Common myeloid progenitor, CD34-positive (primary cell): ENCODE data around the gene DBN1.

Experiments
- CTCF ChIA-PET: fragments of 350-600 bp; sonication (Branson Sonifier 250); formaldehyde crosslinking; loops from one replicate; lab custom pipeline; 2021; ENCODE audit warnings: antibody characterized with exemption; lab: Charles Lee
- POLR2A ChIA-PET: fragments of 350-600 bp; sonication (Branson Sonifier 250); formaldehyde crosslinking; loops from one replicate; lab custom pipeline; 2021; ENCODE audit warnings: antibody characterized with exemption; lab: Charles Lee
- DNase-seq, 3 donors: peaks; one replicate each; pipeline versions ENCODE4 v3.0.0 to v3.0.0-alpha.2; 2013
- H3K27ac ChIP-seq, 2 experiments: 1 replicate in 1 of 2; 2 replicates in 1 of 2; pipeline ENCODE4 v1.7.0; 2013; ENCODE audit warnings: inconsistent platforms in 2 of 2, low read length in 2 of 2, mild to moderate bottlenecking in 2 of 2, low read depth in 1 of 2, moderate library complexity in 1 of 2; ENCODE audit not compliant: severe bottlenecking in 2 of 2, insufficient read depth in 1 of 2, poor library complexity in 1 of 2
- H3K27me3 ChIP-seq, 5 experiments: replicated peaks in 2 of 5; 1 replicate in 3 of 5; 2 replicates in 2 of 5; pipeline versions ENCODE4 v1.6.1 to v1.7.0; 2013; ENCODE audit warnings: low read length in 4 of 5, mild to moderate bottlenecking in 2 of 5, moderate library complexity in 2 of 5, inconsistent platforms in 1 of 5; ENCODE audit not compliant: insufficient read depth in 5 of 5, control insufficient read depth in 4 of 5
- H3K36me3 ChIP-seq, 4 experiments: 1 replicate in 2 of 4; 2 replicates in 2 of 4; pipeline versions ENCODE4 v1.6.1 to v1.7.0; 2013; ENCODE audit warnings: low read length in 3 of 4, control low read depth in 1 of 4, mild to moderate bottlenecking in 1 of 4; ENCODE audit not compliant: control insufficient read depth in 4 of 4, insufficient read depth in 4 of 4
- H3K4me1 ChIP-seq, 4 experiments: 1 replicate in 3 of 4; 2 replicates in 1 of 4; pipeline versions ENCODE4 v1.6.1 to v1.7.1; 2013; ENCODE audit warnings: low read length in 3 of 4, mild to moderate bottlenecking in 3 of 4, control low read depth in 1 of 4, inconsistent platforms in 1 of 4, moderate library complexity in 1 of 4; ENCODE audit not compliant: control insufficient read depth in 4 of 4, insufficient read depth in 4 of 4; ENCODE audit errors: control extremely low read depth in 1 of 4
- H3K4me3 ChIP-seq, 7 experiments: 1 replicate in 4 of 7; 2 replicates in 3 of 7; pipeline versions ENCODE4 v1.5.1 to v1.7.0; 2013; ENCODE audit warnings: mild to moderate bottlenecking in 7 of 7, low read length in 6 of 7, moderate library complexity in 6 of 7, inconsistent platforms in 2 of 7, low read depth in 2 of 7, control low read depth in 1 of 7; ENCODE audit not compliant: insufficient read depth in 4 of 7, control insufficient read depth in 1 of 7; ENCODE audit errors: extremely low read depth in 1 of 7
- H3K9me3 ChIP-seq, 5 experiments: 1 replicate in 4 of 5; 2 replicates in 1 of 5; pipeline versions ENCODE4 v1.6.1 to v1.7.1; 2013; ENCODE audit warnings: low read length in 4 of 5, mild to moderate bottlenecking in 2 of 5, inconsistent platforms in 1 of 5, low read depth in 1 of 5, moderate library complexity in 1 of 5; ENCODE audit not compliant: control insufficient read depth in 4 of 5, insufficient read depth in 2 of 5; ENCODE audit errors: control extremely low read depth in 1 of 5
- WGBS: methylation state at CpG from one replicate; pipeline ENCODE4 v1.1.5; 2013; ENCODE audit not compliant: insufficient coverage; 5-methylcytosine and 5-hydroxymethylcytosine counted together

DBN1 gene

GRCh38 chr5:177433658-177434217 is 39.7 kb downstream of the DBN1 start:
- peaks cover 8 to 44% (median 42%) of the 10 kb centered on the region in 4 experiments for H3K4me1 ChIP-seq
- no peaks in the 10 kb centered on the region for H3K9me3 ChIP-seq
- ChIA-PET POLR2A (no interaction called here), CTCF (interaction anchor here (1.1 to 23.4 kb wide), 3 partner anchors 15 to 63 kb away, joined by 3 to 387 read pairs (median 337); partner anchors contain the start of genes F12, PFN3 and PRR7)
- H3K27ac ChIP-seq: no peak overlapping the region
- no peak for DNase-seq
- 85% methylated on average over 25 of the region's 29 CpGs for WGBS
- no peak overlapping the region for H3K4me3 ChIP-seq
- H3K36me3 ChIP-seq: peaks cover 17 to 84% (median 66%) of the 10 kb centered on the region in 4 experiments
- H3K27me3 ChIP-seq: no peaks in the 10 kb centered on the region

- WGBS: 95% methylated on average over 15 of the region's 25 CpGs
- Histone ChIP-seq H3K9me3 (no peaks in the 10 kb centered on the region), H3K27ac (no peak overlapping the region), H3K4me1 (peaks cover 8 to 51% (median 49%) of the 10 kb centered on the region in 4 experiments), H3K36me3 (peaks cover 13 to 77% (median 60%) of the 10 kb centered on the region in 4 experiments), H3K27me3 (no peaks in the 10 kb centered on the region), H3K4me3 (no peak overlapping the region)
- no peak for DNase-seq
- ChIA-PET CTCF (interaction anchor here (0.6 to 23.4 kb wide), 6 partner anchors 15 to 115 kb away, joined by 3 to 387 read pairs (median 3); partner anchors contain the start of genes F12, PFN3 and PRR7), POLR2A (interaction anchor here (1.0 to 1.2 kb wide), 2 partner anchors 11 to 24 kb away, joined by 3 to 4 read pairs; no protein-coding TSS in a partner anchor)
Measured at GRCh38 chr5:177432839-177433657, 40.4 kb downstream of the DBN1 start.

GRCh38 chr5:177432143-177432838 is 41.1 kb downstream of the DBN1 start:
- Histone ChIP-seq H3K9me3 (no peaks in the 10 kb centered on the region), H3K36me3 (peaks cover 7 to 75% (median 53%) of the 10 kb centered on the region in 4 experiments), H3K4me1 (peaks cover 8 to 58% (median 56%) of the 10 kb centered on the region in 4 experiments), H3K4me3 (peak overlapping the region in 2 of 7 experiments; percentile 22 to 83), H3K27ac (peak overlapping the region in 1 of 2 experiments; percentile 92), H3K27me3 (no peaks in the 10 kb centered on the region)
- 83% methylated on average over 14 of the region's 18 CpGs for WGBS
- no peak for DNase-seq
- ChIA-PET CTCF (interaction anchor here (0.6 to 23.4 kb wide), 6 partner anchors 16 to 114 kb away, joined by 3 to 387 read pairs (median 6); partner anchors contain the start of genes F12, PFN3 and PRR7), POLR2A (interaction anchor here (1.0 to 1.9 kb wide), 4 partner anchors 11 to 28 kb away, joined by 3 to 6 read pairs (median 4); partner anchors contain the start of gene PRR7)

- Histone ChIP-seq H3K4me3 (peak overlapping the region in 4 of 7 experiments; percentile 26 to 83 (median 66)), H3K36me3 (peaks cover 5 to 69% (median 48%) of the 10 kb centered on the region in 4 experiments), H3K27me3 (no peaks in the 10 kb centered on the region), H3K4me1 (peaks cover 10 to 64% (median 61%) of the 10 kb centered on the region in 4 experiments), H3K9me3 (no peaks in the 10 kb centered on the region), H3K27ac (peak overlapping the region; percentile 16 to 92)
- WGBS: 37% methylated on average over 23 of the region's 29 CpGs
- ChIA-PET CTCF (interaction anchor here (0.9 to 23.4 kb wide), 6 partner anchors 17 to 78 kb away, joined by 3 to 387 read pairs (median 6); partner anchors contain the start of genes DOK3, F12, PFN3 and PRR7), POLR2A (interaction anchor here (0.9 to 1.9 kb wide), 6 partner anchors 11 to 28 kb away, joined by 3 to 6 read pairs (median 4); partner anchors contain the start of gene PRR7)
- DNase-seq: peak; percentile 86 to 94 (median 93)
Measured at GRCh38 chr5:177431317-177432142, 41.9 kb downstream of the DBN1 start.

- Histone ChIP-seq H3K27me3 (no peaks in the 10 kb centered on the region), H3K27ac (peak overlapping the region in 1 of 2 experiments; percentile 92), H3K36me3 (peaks cover 5 to 64% (median 43%) of the 10 kb centered on the region in 4 experiments), H3K4me3 (peak overlapping the region in 4 of 7 experiments; percentile 26 to 83 (median 66)), H3K4me1 (peaks cover 10 to 65% (median 61%) of the 10 kb centered on the region in 4 experiments), H3K9me3 (no peaks in the 10 kb centered on the region)
- no peak for DNase-seq
- ChIA-PET CTCF (interaction anchor here (0.9 to 23.4 kb wide), 5 partner anchors 17 to 78 kb away, joined by 3 to 387 read pairs (median 8); partner anchors contain the start of genes DOK3, F12, PFN3 and PRR7), POLR2A (interaction anchor here (0.9 to 1.9 kb wide), 4 partner anchors 10 to 26 kb away, joined by 3 to 6 read pairs (median 4); partner anchors contain the start of gene PRR7)
- WGBS: 69% methylated on average over 5 of the region's 7 CpGs
Measured at GRCh38 chr5:177430972-177431316, 42.5 kb downstream of the DBN1 start.
